ENCODE measurements around the gene HMGCR. TPM values are rescaled to one million over a fixed set of nuclear protein-coding genes. Genes with fewer than 3 reads are reported as not detected.
"Not testable (repeated sequence)": the region's sequence is repeated elsewhere in the genome, so short reads cannot be mapped to it uniquely, and the experiment has no call there.

The HMGCR gene
- total RNA-seq, 1 donor from 2014 or later = 10.2 TPM

- H3K27ac ChIP-seq (replicated peaks) = no peak overlapping the region
- no peaks in the 10 kb centered on the region for H3K27me3 ChIP-seq (ENCODE audit: low read depth)
- no peak for DNase-seq
- H3K36me3 ChIP-seq = no peaks in the 10 kb centered on the region
- intact Hi-C loops (cut with micrococcal nuclease) = no loop called here
- no peak overlapping the region for H3K4me3 ChIP-seq
- no peaks in the 10 kb centered on the region for H3K9me3 ChIP-seq (replicated peaks)
- no peak for TF ChIP-seq CTCF (IDR thresholded peaks at IDR 0.05; ENCODE audit: borderline replicate concordance)
- no peaks in the 10 kb centered on the region for H3K4me1 ChIP-seq
Observed at GRCh38 chr5:75310212-75310611, 26.8 kb upstream of the HMGCR start.

GRCh38 chr5:75319148-75319547, 17.9 kb upstream of the HMGCR start:
- H3K4me1 ChIP-seq; intact Hi-C loops (cut with micrococcal nuclease); H3K27ac ChIP-seq (replicated peaks); H3K4me3 ChIP-seq; H3K27me3 ChIP-seq (ENCODE audit: low read depth); DNase-seq; H3K9me3 ChIP-seq (replicated peaks); H3K36me3 ChIP-seq: not testable (repeated sequence)

DNA sequence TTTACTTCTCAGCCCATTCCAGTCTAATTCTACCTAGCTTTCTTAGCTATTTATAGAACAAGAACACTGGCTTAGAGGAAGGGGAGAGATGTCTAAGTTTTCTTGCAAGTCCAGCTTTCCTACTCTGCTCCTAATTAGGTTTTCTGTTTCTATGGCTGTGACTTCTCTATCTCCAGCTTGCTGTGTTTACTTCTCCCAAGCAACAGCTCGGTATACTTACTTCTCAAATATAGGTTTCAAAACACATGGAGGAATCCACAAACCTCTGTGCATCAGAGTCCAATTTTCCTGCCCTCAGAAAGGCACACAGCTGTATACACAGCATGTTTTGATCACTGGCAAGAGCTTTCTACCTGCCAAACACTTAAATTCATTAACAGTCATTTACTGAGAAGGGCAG, 17.4 kb upstream of the HMGCR start:
- no peak for DNase-seq
- no peaks in the 10 kb centered on the region for H3K4me1 ChIP-seq
- intact Hi-C loops (cut with micrococcal nuclease) = no loop called here
- no peak overlapping the region for H3K4me3 ChIP-seq
- no peaks in the 10 kb centered on the region for H3K36me3 ChIP-seq
- no peak overlapping the region for H3K27ac ChIP-seq (replicated peaks)
- no peaks in the 10 kb centered on the region for H3K9me3 ChIP-seq (replicated peaks)
- peaks cover 4% of the 10 kb centered on the region for H3K27me3 ChIP-seq (ENCODE audit: low read depth)
- TF ChIP-seq CTCF (IDR thresholded peaks at IDR 0.05; ENCODE audit: borderline replicate concordance) = no peak

DNA sequence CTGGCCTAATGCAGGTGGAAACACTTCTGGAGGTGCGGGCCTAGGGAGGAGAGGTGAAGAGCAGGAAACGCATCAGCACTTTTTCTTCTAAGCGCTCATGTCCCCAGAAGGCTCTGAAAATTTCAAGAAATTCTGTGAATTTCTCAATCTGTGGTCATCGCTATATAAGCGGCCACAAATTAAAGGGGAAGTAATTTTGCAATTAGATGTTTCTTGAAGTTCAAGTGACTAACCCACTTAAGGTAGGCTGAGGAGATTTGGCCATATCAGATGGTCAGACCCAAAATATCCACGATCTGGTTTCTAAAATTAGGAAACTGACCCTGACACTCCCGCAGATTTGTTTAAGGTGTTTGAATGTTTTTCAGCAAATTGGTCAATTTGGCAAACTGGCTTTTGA, 16.6 kb upstream of the HMGCR start:
- H3K4me1 ChIP-seq = no peaks in the 10 kb centered on the region
- intact Hi-C loops (cut with micrococcal nuclease) = no loop called here
- H3K36me3 ChIP-seq = no peaks in the 10 kb centered on the region
- H3K4me3 ChIP-seq = no peak overlapping the region
- DNase-seq = no peak
- peaks cover 4% of the 10 kb centered on the region for H3K27me3 ChIP-seq (ENCODE audit: low read depth)
- no peak overlapping the region for H3K27ac ChIP-seq (replicated peaks)
- H3K9me3 ChIP-seq (replicated peaks) = no peaks in the 10 kb centered on the region
- TF ChIP-seq CTCF (IDR thresholded peaks at IDR 0.05; ENCODE audit: borderline replicate concordance) = no peak

DNA sequence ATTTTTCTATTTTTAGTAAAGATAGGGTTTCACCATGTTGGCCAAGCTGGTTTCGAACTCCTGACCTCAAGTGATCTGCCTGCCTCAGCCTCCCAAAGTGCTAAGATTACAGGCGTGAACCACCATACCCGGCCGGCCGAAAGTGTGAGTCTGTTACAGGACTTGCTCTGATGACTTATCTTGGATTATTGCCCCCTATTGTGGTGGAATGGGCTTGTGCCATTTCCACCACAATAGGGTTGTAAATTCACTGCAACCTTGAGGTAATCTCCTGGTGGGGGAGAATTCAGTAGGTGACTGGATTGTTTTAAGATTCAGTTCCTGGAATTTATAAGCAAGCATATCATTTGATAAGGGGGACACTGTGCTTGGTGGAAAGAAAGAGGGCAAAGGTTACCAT, 15.0 kb upstream of the HMGCR start:
- H3K4me3 ChIP-seq = no peak overlapping the region
- TF ChIP-seq CTCF (IDR thresholded peaks at IDR 0.05; ENCODE audit: borderline replicate concordance) = no peak
- intact Hi-C loops (cut with micrococcal nuclease) = no loop called here
- no peaks in the 10 kb centered on the region for H3K36me3 ChIP-seq
- DNase-seq = no peak
- no peak overlapping the region for H3K27ac ChIP-seq (replicated peaks)
- no peaks in the 10 kb centered on the region for H3K9me3 ChIP-seq (replicated peaks)
- peaks cover 4% of the 10 kb centered on the region for H3K27me3 ChIP-seq (ENCODE audit: low read depth)
- H3K4me1 ChIP-seq = no peaks in the 10 kb centered on the region

- intact Hi-C loops (cut with micrococcal nuclease) = no loop called here
- no peak overlapping the region for H3K27ac ChIP-seq (replicated peaks)
- H3K4me1 ChIP-seq = no peaks in the 10 kb centered on the region
- no peak for TF ChIP-seq CTCF (IDR thresholded peaks at IDR 0.05; ENCODE audit: borderline replicate concordance)
- no peak overlapping the region for H3K4me3 ChIP-seq
- no peak for DNase-seq
- H3K27me3 ChIP-seq (ENCODE audit: low read depth) = peaks cover 6% of the 10 kb centered on the region
- no peaks in the 10 kb centered on the region for H3K36me3 ChIP-seq
- H3K9me3 ChIP-seq (replicated peaks) = no peaks in the 10 kb centered on the region
Observed at GRCh38 chr5:75324791-75325190, 12.2 kb upstream of the HMGCR start.
